GM18499 (cell line): Measurements from ENCODE around the gene KIAA0232.
"Not testable (repeated sequence)": the region's sequence is repeated elsewhere in the genome, so short reads cannot be mapped to it uniquely, and the experiment has no call there.

ENCODE experiments used
- ATAC-seq: cut with Tn5 transposase; IDR thresholded peaks from one replicate; pipeline ENCODE4 v1.9.1; 2021; ENCODE audit warnings: moderate number of reproducible peaks; ENCODE audit not compliant: insufficient read depth, unreplicated experiment

Gene KIAA0232

DNA sequence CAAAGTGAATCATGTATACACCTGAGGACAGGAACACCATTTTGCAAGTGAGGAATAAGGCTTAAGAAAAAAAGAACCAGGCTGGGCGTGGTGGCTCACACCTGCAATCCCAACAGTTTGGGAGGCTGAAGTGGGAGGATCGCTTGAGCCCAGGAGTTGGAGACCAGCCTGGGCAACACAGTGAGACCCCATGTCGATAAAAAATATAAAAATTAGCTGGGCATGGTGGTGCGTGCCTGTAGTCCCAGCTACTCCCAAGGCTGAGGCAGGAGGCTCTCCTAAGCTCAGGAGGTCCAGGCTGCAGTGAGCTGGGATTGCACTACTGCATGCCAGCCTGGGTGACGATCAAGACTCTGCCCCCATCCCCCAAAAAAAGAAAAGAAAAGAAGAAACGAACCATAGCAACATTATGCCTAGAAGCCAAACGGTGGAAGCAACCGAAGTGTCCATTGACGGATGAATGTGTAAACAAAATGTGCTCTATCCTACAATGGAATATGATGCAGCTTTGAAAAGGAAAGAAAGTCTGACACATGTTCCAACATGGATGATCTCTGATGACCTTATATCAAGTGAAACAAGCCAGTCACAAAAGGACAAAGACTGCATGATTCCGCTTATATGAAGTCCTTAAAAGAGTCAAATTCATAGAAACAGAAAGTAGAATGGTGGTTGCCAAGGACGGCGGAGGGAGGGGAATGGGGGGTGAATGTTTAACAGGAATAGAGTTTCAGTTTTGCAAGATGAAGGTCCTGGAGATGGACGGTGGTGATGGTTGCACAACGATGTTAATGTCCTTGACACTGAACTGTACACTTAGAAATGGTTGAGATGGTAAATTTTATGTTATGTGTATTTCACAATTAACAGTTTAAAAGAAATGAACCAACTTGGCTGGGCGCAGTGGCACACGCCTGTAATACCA is 8.6 kb upstream of the KIAA0232 start:
- ATAC-seq, result no peak

DNA sequence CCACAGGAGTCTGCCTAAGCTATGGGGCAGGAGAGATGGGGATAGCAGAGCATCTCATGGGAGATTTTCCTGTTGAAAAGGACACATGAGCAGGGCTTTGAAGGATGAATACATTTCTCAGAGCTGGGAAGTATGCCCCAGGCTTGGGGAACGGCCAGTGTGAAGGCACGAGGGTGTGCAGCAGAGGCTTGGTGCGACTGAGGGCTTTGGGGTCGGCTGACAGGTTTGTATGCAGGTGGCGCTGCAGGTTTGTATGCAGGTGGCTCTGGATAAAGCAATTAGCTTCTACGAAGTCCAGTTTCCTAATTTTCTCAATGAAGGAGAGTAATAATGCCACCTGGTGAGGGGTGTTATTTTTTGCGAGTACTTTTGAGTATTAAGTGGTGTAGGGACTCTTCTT is 6.8 kb upstream of the KIAA0232 start:
- ATAC-seq, result no peak

DNA sequence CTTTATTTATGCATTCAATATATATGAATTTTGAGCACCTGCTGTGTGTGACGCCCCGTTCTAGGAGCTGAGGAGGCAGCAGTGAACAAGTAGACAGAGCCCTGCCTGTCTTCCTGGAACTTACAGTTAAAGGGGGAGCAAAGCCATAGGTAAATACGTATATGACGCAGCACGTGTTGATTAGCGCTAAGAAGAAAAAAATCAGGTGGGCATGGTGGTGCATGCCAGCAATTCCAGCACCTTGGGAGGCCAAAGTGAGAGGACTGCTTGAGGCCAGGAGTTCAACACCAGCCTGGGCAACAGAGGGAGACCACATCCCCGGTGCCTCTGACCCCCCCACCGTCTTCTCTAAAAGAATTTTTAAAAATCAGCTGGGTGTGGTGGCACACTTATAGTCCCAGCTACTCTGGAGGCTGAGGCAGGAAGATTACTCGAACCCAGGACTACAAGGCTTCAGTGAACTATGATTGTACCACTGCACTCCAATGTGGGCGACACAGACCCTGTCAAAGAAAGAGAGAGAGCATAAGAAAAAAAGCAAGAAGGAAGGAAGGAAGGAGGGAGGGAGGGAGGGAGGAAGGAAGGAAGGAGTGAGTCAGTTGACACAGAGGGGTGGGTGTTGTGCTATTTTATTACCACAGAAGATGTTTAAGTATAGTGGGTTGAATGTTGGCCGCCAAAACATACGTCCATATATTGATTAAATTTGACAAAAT is 5.4 kb upstream of the KIAA0232 start:
- ATAC-seq, result no peak

DNA sequence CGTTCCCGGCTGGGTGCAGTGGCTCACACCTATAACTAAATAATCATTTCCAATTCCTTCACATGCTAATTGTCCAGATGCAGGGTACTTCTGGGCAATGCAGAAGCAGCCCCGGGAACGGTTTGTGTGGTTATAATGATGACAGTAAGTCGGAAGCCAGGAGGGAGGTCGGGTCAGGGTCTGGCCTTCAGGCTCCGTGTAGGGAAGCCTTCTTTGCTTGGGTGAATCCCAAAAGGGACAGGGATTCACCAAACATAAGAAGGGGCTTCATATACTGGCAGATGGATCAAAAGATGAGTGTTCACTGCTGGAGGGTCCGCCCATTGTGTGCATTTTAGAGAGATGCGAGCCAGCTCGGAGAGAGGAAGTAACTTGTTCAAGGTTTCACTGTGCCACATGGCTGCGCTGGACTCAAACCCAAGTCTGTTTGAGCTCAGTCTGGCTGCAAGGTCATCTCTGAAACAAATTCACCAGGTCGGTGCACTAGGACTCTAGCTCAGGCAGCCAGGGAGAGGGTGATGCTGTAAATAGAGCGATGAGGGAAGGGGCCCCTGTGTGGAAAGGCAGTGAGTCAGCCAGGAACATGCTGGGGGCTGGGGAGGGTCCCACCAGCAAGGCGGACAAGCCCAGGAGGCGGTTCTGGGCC is 4.8 kb upstream of the KIAA0232 start:
- no peak for ATAC-seq

DNA sequence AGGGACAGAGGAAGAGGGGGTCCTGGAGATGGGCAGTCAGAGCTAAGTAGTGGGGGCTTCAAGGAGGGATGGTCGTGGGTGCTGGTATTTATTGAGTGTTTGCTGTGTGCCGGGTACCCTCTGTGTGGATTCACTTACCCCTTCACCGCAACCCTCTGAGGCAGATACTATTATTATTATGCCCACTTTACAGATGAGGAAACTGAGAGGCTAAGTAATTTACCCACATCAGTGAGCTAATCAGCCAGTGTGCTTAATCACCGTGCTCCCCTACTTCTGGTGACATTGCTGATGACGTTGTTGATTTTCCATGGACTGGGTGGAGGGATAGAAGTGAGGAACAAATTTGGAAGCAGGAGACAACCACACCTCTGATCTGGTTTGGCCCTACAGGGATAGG is 4.1 kb upstream of the KIAA0232 start:
- no peak for ATAC-seq

DNA sequence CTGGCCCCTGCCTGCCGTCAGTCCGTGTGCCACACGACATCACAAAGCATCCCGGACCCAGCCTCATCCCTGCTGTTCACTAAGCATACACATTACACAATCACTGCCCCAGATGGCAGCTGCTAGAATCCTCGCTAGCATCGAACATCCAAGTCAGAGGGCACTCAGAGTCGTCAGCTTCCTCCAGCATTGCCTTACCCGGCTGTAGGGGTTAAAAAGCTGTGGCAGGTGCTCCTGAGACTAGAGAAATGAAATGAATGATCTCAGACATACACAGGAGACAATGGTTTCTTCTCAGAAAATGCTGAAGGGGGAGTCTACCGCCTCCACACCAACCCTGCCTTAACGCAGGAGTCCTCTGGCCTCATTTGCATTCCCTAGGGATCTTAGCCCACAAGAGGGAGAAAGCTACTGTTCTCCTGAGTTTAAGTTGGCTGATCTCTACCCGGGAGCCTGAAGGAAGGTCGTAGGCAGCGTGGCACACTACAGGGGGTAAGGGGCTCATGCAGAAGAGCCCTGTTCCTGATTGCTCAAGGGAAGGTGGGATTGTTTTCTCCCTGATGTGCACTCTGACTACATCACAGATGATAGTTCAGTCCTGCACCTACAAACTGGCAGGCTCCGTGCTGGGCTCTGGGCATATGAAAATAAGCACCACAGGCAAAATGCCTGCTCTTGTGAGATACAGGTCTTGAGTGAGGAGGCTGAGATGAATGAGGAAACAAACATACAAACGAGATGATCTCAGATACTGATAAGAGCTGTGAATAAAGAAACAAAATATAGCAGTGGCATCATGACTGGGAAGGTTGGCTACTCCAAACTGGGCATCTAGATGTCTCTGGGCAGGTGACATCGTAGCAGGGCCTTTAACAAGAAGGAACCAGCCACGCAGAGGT is 2.6 kb upstream of the KIAA0232 start:
- ATAC-seq, result no peak

DNA sequence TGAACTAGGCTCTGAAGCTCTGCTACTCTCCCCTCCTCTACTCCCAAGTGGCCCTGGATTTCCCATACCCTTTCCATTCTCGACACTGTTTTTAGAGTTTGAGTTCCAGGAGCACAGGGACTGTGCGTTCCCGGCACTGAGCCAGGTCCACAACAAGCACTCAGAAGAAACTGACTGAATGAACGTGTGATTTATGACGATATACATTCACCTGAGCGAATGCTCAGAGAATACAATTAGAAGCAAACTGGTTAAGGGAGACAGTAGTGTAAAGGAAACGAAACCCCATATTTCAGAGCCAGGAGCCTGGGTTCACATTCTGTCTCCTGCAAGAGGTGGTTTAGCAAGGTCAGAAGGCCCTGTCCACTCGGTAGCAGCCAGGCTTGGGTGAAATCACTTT is 1.4 kb upstream of the KIAA0232 start:
- no peak for ATAC-seq

DNA sequence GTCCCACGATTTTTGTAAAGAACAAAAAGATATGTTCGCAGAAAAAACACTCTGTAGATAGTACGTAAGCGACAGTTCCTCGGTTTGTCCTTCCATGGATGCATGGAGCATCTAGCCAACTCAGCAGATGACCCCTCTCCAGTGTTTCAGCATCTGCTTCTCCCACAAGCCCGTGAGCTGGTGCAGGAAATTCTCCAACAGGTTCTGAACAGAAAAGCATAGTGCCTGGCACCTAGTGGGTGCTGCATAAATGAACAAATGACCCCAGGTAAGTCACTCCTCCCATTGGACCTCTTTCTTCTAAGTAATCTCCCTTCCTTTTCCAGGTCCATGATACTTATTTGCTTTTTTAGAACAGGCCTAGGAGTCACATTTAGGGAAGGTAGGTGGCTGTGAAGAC is 966 bp upstream of the KIAA0232 start:
- no peak for ATAC-seq

DNA sequence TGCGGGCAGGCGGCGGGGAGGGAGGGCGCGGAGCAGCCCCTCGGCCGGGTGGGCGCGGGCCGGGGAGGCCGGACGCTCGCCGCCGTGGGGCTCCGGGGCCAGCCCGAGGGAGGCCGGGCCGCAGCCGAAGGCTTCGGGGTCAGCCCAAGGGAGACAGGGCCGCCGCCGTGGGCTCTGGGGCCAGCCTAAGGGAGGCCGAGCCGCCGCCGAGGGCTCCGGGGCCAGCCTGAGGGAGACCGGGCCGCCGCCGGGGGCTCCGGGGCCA is 251 bp downstream of the KIAA0232 start:
- ATAC-seq, result peak; percentile 0

DNA sequence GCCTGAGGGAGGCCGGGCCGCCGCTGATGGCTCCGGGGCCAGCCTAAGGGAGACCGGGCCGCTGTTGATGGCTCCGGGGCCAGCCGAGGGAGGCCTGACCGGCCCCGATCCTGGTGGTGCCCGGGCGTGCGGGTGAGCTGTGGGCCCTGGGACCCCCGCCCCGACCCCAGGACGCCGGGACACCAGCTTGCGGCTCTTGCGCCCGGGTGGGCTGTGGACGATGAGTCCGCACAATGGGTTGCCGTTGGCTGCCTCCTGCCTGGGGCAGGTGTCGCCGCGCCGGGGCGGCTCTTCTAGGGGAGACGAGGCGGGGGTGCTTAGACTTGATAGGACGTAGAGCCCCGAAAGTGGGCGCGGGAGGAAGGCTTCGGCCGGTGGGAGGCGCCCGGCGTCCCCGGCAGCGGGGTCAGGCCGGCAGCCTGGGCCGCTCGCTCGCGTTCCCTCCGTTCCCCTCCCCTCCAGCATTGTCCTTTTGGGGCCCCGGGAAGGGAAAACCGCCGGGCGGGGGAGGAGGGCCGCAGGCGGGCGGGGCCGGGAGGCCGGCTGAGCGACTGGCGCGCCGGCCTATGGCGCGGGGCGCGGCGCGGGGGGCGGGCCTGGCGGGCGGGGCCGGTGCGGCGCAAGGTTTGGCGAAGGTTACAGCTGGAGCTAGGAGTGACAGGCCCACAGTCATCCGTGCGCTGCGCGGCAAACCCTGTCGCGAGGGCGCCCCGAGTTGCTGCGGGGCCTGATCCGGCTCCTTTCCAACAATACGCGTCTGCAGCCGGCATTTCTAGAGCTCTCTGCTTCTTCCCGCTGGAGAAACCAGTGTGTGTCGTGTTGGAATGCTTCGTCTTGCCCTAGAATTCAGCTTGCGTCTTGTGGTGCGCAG is 819 bp downstream of the KIAA0232 start:
- peak; percentile 56 for ATAC-seq

DNA sequence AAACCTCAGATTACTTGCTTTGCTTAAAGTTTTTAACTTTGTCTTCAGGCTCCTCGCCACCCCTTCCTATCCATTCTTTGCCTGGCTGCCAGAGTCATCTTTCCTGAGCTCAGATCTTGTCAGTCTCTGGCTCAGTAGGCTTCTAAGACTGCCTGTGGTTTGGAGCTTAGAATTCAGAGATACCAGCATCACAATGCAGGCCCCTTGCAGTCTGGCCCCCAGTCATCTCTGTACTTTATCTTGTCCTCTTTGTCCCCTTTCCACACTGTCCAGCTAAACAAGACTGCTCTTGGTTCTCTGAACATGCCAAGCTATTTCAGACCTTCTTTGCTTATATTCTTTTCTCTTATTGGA is 3.0 kb downstream of the KIAA0232 start:
- no peak for ATAC-seq

DNA sequence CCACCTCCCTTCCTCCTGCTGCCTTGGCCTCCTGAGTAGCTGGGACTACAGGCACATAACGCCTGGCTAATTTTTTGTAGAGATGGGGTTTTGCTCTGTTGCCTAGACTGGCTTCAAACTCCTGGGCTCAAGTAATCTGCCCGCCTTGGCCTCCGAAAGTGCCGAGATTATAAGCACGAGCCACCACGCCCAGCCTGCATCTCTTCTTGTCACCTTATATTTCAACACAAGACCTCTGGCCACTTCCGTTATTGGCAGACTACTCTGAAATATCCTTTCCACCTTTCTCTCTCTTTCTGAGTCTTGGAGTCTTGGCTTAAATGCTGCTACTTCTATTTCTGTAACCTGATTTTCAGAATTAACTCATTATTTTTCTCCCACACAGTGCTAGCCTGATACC is 5.6 kb downstream of the KIAA0232 start:
- ATAC-seq, result no peak

DNA sequence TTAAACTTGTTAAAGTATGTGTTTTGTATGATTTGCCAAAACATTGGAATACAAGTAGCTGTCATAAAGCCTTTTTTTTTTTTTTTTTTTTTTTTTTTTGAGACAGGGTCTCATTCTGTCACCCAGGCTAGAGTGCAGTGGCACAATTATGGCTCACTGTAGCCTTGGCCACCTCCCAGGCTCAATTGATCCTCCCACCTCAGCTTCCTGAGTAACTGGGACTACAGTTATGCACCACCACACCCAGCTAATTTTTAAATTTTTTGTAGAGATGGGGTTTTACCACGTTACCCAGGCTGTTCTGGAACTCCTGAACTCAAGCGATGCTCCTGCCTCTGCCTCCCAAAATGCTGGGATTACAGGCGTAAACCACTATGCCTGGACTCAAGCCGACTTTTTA is 8.7 kb downstream of the KIAA0232 start:
- not testable (repeated sequence) for ATAC-seq

DNA sequence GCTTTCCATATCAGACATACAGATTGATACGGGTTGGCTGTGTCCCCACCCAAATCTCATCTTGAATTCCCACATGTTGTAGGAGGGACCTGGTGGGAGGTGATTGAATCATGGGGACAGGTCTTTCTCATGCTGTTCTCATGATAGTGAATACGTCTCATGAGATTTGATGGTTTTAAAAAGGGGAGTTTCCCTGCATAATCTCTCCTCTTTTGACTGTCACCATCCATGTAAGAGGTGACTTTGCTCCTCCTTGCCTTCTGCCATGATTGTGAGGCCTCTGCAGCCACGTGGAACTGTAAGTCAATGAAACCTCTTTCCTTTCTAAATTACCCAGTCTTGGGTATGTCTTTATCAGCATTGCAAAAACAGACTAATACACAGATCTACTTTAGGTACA is 9.3 kb downstream of the KIAA0232 start:
- not testable (repeated sequence) for ATAC-seq

DNA sequence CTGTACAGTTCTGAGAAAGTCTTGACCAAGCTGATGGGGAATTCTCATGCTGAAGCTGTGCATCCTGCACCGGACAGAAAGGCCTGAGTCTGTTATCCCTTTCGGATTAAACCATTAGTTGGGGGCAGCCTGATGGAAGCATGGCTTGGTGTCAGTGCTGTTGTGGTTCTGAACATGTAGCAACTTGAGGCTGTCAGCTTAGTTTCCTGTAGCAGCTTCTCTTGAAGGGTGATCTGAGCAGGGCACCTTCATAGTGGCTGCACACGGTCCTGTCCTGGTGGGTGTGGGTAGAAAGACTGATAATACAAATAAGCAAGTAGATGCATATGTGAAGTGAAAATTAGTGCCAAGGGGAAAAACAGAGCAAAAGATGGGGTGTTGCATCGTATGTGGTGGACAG is 11.7 kb downstream of the KIAA0232 start:
- no peak for ATAC-seq

DNA sequence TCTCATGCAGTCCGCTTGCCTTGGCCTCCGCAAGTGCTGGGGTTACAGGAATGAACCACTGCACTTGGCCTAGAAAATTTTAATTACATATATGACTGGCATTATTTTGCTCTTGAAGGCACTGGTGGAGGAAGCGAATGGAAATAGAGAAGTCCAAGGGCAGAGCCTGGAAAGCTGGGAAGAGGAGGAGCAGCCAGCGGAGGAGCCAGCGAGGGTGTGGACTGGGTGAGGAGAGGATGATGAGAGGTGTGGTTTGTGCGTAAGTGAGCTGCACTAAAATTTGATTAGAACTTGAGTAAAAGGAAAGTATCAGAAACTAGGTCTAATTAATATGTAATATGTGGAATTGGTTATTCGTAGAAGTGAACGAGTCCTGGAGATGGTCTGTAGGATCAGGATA is 13.3 kb downstream of the KIAA0232 start:
- ATAC-seq, result no peak

DNA sequence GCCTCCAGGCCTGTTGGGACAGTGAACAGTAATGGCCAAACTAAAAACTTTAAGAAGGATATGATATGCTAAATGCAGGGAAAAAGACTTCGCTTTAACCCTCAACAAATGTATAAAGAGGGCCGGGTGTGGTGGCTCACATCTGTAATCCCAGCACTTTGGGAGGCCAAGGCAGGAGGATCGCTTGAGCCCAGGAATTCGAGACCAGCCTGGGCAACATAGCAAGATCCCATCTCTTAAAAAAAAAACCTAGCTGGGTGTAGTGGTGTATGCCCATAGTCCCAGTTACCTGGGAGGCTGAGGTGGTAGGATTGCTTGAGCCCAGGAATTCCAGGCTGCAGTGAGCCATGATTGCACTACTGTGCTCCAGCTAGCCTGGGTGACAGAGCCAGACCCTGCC is 14.8 kb downstream of the KIAA0232 start:
- not testable (repeated sequence) for ATAC-seq

DNA sequence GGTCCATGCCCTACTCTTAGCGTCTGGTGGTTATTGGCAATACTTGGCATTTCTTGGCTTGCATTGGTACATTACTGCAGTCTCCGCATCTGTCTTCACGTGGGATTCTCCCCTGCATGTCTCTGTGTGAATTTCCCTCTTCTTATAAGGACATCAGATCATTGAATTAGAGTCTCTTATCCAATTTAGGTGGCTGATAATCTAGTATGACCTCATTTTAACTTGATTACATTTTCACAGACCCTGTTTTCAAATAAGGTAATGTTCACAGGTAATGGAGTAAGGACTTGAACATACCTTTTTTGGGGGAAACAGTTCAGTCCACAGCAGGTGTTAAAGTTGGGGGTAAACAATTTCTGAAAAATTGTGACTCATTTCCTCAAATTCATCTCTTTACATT is 16.6 kb downstream of the KIAA0232 start:
- ATAC-seq, result no peak

DNA sequence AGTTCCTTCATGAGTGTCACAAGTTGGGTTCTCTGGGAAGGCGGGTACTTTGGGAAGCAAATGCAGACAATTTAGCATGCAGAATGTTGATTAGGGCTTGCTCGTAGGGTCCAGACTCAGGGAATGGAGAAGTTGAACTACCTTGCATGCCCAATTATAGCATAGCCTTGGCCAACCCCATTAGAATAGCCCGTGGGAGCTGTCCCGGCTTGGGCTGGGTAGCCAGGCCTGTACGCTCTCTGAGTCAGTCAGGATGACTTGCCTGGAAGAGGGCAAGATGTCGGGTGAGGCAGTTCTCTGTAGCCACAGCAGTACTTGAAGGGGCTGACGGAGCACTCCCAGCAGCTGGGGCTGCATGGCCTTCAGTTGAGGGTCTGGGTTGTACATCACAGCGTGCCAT is 19.5 kb downstream of the KIAA0232 start:
- ATAC-seq, result no peak

DNA sequence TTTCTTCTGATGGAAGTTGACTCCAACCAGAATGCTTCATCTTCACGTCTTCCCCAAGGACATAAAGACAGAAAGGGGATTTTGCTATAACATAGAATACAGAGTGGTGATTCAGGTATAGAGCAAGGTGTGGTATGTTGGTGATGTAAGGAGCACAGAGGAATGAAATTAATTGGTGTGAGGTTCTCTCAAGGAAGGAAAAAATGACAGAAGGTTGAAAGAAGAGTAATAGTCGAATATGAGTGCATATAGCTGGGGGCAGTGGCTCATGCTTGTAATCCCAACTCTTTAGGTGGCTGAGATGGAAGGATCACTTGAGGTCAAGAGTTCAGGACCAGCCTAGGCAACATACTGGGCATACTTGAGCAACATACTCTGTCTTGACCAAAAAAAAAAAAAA is 20.1 kb downstream of the KIAA0232 start:
- ATAC-seq, result no peak
